HG03108 (cell line): ENCODE results near the gene TREX2.

Experiments used
- ATAC-seq: cut with Tn5 transposase; IDR thresholded peaks from one replicate; pipeline ENCODE4 v1.9.1; 2021; ENCODE audit warnings: moderate library complexity; ENCODE audit not compliant: unreplicated experiment

TREX2 gene

DNA sequence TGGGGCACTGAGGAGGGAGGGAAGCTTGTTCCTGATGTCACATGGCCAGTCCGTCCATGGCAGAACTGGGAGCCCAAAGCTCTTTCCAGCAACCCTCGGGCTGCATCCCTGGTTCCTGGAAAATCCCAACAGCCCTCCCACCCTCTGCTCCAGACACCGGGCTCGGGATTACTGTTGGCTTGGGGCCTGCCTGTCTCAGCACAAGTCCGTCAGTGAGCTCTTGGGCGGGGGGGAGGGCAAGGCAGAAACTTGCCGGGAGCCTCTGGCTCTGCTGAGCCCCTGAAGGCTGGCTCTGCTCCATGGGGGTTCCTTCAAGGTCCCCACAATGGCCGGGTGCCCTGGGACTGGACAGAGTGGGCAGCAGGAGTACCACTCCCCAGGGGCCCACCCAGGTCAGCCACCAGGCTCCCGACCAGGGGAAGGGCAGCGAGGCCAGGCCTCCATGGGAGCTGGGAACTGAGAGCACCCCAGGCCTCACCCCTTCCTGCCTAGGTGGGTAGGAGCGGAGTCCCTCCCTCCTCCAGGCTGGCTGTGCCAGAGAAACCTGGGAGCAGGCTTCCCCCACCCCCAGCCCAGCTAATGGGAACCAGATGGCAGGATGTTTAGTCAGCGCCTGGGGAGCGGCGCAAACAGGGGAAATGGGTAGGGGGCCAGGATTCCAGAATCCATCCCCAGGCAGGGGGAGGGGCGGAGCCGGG, 31.0 kb upstream of the TREX2 start:
- ATAC-seq: no peak

GRCh38 chrX:153475751-153476281, 30.0 kb upstream of the TREX2 start:
- no peak for ATAC-seq

- ATAC-seq: no peak
Observed at GRCh38 chrX:153475271-153475670, 29.4 kb upstream of the TREX2 start.

GRCh38 chrX:153474718-153475117, 28.9 kb upstream of the TREX2 start:
- no peak for ATAC-seq

- no peak for ATAC-seq
Observed at GRCh38 chrX:153474266-153474665, 28.4 kb upstream of the TREX2 start.

GRCh38 chrX:153473126-153473525, 27.3 kb upstream of the TREX2 start:
- no peak for ATAC-seq

GRCh38 chrX:153471663-153472280, 25.9 kb upstream of the TREX2 start:
- no peak for ATAC-seq

- peak; percentile 81 for ATAC-seq
Observed at GRCh38 chrX:153470411-153471363, 24.8 kb upstream of the TREX2 start, which contains the start of gene HAUS7. Gene HAUS7 (minus strand): TSS chrX:153470576. CDS start chrX:153470557, 19 bp downstream.

- ATAC-seq: peak; percentile 37
Observed at GRCh38 chrX:153469811-153470410, 24.1 kb upstream of the TREX2 start.

DNA sequence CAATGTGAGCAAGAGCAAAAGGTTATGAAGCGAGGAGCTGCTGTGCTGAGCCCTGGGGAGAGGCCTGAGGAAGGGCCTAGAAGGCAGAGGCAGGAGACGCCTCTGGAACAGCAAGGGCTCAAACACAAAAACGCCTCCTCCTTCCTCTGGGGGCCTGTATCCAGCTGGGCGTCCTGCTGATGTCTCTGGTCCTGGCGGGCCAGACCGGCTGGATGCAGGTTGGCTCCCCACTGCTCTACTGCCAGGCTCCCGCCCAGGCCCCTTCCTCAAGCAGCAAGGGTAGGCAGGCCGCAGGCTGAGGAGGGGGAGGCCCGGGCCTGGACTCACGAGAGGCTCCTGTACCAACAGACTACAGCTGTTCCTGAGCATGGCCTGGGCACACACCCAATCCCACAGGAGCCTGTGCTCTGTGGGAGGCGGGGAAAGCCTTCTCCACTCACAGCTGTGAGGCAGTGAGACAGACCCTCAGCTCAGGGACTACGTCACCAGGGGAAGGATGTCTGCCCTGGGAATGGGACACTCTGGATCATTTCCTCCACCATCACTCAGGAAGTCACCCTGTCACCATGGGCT, 22.2 kb upstream of the TREX2 start:
- ATAC-seq: no peak

- no peak for ATAC-seq
Observed at GRCh38 chrX:153465691-153466380, 20.0 kb upstream of the TREX2 start.

- no peak for ATAC-seq
Observed at GRCh38 chrX:153464116-153464515, 18.3 kb upstream of the TREX2 start.

- ATAC-seq: no peak
Observed at GRCh38 chrX:153463556-153463955, 17.7 kb upstream of the TREX2 start.

GRCh38 chrX:153463031-153463430, 17.2 kb upstream of the TREX2 start:
- no peak for ATAC-seq

GRCh38 chrX:153462291-153462690, 16.4 kb upstream of the TREX2 start:
- ATAC-seq: no peak

GRCh38 chrX:153460826-153461225, 15.0 kb upstream of the TREX2 start:
- ATAC-seq: no peak

GRCh38 chrX:153459986-153460385, 14.1 kb upstream of the TREX2 start:
- ATAC-seq: no peak

GRCh38 chrX:153458476-153458875, 12.6 kb upstream of the TREX2 start:
- ATAC-seq: no peak

DNA sequence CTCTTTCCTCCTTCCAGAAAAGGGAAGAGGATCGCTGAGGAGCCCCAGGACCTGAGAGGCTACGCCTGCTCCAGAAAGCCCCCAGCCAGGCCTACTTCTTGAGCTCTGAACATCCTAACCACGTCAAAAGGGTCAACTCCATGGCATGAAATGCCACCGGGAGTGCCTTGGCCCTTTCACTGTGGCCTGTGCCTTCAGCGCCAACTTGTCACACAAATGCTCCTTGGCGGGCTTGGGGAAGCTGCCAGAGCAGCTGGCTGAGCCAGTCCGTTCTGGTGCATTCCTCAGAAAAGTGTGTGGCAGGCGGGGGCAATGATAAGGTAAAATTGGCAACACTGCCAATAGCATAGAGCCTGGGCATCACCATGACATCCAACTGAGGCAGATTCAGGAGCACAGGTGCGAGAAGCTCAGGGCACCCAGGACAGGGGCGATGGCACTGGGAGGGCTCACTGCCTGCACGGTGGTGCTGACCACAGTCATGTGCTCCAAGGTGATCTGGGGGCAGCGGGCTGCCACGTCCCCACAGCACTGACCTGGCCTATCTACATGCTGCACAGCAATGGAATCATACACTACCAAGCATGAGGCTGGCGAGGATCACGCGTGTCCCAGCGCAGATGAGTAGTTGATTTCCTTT, 12.1 kb upstream of the TREX2 start:
- ATAC-seq: no peak
